ENCODE data around the gene RALGAPA1. TPM values are rescaled to one million over a fixed set of nuclear protein-coding genes. Genes with fewer than 3 reads are reported as not detected.
"Not testable (repeated sequence)": the region's sequence is repeated elsewhere in the genome, so short reads cannot be mapped to it uniquely, and the experiment has no call there.

Gene RALGAPA1
- total RNA-seq (2014; rRNA removed; shearing (Covaris generic)): 44.7 and 52.8 TPM in 2 replicates
- 27.9 and 34.7 TPM in 2 replicates for polyA plus RNA-seq (2014; cell fraction: nucleus; rRNA removed)

DNA sequence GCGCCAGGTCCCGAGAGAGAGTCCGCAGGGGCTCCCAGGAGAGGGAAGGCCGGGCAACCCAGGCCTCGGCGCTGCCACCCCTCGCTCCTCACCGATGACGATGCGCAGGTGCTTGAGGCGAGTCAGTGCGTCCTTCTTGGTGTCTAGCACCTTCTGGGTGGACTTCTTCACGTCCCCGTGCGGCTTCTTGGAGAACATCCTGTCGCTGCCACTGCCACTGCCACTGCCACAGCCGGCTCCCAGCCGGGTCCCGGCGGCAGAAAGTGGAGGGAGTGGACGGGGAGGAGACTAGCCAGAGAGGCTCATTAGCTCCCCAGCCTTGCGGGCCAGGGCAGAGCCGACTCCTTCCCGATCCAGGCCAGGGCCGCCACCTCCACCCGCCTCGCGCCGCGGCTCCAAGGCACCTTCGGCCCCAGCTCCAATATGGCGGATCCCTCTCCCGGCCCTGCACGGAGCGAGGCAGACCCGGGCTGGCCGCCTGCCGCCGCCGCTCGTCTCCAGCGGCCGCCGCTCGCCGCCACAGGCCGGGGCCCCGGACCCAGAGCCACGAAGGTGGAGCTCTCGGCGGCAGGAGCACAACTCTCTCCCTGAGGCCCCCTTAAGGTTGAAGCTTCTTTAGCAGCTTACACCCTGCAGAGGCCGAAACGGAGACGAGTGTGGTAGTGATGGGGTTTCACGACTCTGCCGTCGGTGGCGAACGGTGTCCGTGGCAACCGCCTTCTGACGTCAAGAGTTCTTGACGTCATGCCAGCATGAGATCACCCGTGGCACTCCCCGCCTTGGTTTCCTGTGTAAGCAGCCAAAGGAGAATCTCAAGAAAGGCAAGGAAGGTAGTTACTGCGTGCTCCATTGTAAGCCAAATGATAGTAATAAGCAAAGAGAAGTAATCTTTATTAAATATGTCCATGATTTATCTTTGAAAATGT is at the start of gene RALGAPA1:
RALGAPA1 (minus strand) TSS at position 658 of the 926 bp plus-strand sequence; CDS start at position 198, 460 bp downstream.
- DNase-seq (ENCODE audit: extremely low read depth, low read depth): peak; percentile 97

DNA sequence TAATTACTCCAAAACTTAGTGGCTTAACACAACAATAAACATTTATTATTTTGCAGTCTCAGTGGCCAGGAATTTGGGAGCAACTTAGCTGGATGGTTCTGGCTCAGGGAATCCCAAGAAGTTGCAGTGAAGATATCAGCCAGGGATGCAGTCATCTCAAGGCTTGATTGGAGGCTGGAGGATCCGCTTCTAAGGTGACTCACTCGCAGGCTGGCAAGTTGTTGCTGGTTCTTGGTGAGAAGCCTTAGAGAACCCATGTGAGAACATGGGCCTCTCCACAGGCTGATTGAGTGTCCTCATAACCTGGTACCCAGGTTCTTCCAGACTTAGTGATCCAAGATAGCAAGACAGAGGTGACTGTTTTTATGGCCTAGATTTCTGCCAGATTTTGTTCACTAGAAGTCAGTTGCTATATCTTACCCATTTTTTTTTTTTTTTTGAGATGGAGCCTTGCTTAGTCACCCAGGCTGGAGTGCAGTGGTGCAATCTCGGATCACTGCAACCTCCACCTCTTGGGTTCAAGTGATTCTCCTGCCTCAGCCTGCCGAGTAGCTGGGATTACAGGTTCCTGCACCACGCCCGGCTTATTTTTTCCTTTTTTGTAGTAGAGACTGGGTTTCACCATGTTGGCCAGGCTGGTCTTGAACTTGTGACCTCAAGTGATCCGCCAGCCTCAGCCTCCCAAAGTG is 49.6 kb upstream of the RALGAPA1 start:
- no peak for DNase-seq (ENCODE audit: extremely low read depth, low read depth)

- no peak for DNase-seq (ENCODE audit: extremely low read depth, low read depth)
These were observed 46.9 kb upstream of the RALGAPA1 start for GRCh38 chr14:35855876-35856481.

DNA sequence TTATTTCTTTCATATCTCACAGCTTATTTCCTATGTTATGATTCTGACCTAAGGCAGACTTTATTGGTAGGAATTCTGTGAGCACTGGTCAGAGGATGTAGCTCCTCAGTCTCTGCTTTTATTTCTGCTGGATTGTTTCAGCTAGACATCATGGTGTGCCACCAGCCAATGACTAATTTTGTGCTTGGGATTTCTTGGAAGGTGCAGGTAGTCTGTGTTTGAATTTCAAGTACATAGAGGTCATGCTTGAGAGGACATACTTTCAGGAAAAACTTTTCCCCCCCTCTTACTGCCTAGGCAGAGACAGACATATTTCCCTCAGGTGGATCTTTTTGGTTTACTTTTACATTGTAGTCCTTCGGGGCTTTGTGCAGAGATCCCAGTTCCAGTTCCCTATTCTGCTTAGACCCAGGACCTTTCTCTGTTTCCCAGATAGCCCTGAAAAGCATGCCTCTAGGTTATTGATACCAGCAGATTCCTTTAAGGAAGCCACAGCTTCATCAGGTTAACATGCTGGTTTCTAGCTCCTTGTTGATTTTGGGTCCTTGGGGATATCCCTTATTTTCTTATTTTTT is 45.7 kb upstream of the RALGAPA1 start:
- DNase-seq (ENCODE audit: extremely low read depth, low read depth): no peak

DNA sequence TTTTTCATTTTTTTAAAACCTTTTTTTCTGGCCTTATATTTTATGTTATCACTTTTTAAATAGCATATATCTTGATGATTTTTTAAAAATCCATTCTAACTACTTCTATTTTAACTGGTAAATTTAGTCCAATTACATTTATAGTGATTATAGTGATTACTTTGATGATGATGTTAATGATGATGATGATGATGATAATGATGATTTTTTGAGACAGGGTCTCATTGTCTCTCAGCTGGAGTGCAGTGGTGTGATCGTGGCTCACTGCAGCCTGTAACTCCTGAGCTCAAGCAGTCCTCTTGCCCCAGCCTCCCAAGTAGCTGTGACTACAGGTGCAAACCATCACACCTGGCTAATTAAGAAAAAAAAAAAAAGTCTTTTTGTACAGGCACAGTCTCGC is 44.1 kb upstream of the RALGAPA1 start:
- DNase-seq (ENCODE audit: extremely low read depth, low read depth): no peak

DNA sequence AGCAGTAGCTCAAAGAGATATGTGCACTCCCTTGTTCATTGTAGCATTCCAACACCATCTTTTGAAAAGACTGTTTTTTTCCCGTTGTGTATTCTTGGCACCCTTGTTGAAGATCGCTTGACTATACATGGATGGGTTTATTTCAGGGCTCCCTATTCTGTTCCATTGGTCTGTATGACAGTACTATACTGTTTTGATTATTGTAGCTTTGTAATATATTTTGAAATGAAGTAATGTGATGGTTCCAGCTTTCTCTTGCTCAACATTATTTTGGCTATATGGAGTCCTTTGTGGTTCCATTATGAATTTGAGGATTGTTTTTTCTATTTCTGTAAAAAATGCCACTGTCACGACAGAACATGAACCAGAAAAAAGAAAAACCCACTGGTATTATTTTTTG is 42.7 kb upstream of the RALGAPA1 start:
- no peak for DNase-seq (ENCODE audit: extremely low read depth, low read depth)

DNA sequence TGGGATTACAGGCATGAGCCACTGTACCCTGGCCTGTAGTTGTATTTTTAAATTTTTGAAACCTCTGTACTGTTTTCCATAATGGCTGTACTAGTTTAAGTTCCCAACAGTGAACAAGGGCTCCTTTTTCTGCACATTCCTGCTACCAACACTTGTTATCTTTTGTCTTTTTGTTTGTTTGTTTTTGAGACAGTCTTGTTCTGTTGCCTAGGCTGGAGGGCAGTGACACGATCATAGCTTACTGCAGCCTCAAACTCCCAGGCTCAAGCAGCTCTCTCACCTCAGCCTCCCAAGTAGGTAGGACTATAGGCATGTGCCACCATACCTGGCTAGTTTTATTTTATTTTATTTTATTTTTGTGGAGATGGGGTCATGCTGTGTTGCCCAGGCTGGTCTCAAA is 40.0 kb upstream of the RALGAPA1 start:
- no peak for DNase-seq (ENCODE audit: extremely low read depth, low read depth)

DNA sequence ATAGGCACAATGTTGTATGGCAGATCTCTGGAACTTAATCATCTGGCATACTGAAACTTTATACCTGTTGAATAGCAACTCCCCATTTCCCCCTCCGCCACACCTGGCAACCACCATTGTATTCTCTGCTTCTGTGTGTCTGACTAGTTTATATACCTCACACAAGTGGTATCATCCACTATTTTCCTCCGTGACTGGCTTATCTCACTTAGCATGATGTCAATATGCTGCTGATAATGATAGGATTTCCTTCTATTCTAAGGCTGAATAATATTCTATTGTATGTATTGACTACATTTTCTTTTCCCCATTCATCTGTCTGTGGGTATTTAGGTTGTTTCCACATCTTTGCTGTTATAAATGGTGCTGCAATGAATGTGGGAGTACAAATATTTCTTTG is 38.5 kb upstream of the RALGAPA1 start:
- no peak for DNase-seq (ENCODE audit: extremely low read depth, low read depth)

DNA sequence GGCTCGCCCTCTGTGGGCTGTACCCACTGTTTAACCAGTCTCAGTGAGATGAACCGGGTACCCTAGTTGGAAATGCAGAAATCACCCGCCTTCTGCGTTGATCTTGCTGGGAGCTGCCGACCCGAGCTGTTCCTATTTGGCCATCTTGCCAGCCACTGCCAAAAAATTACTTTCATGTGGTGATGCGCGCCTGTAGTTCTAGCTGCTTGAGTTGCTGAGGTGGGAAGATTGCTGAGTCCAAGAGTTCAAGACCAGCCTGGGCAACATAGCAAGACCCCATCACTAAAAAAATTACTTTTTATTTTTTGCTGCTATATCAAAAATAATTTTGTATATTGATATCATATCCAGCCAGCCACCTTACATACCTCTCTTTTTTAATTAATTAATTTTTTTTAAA is 35.4 kb upstream of the RALGAPA1 start:
- no peak for DNase-seq (ENCODE audit: extremely low read depth, low read depth)

DNA sequence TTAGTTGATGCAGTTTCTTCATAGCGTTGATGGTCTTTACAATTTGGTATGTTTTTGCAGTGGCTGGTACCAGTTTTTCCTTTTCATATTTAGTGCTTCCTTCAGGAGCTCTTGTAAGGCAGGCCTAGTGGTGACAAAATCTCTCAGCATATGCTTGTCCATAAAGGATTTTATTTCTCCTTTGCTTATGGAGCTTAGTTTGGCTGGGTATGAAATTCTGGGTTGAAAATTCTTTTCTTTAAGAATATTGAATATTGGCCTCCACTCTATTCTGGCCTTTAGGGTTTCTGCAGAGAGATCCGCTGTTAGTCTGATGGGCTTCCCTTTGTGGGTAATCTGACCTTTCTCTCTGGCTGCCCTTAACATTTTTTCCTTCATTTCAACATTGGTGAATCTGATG is 33.1 kb upstream of the RALGAPA1 start:
- DNase-seq (ENCODE audit: extremely low read depth, low read depth): not testable (repeated sequence)

GRCh38 chr14:35841704-35842103 is 32.6 kb upstream of the RALGAPA1 start:
- not testable (repeated sequence) for DNase-seq (ENCODE audit: extremely low read depth, low read depth)

GRCh38 chr14:35835208-35835982 is 26.3 kb upstream of the RALGAPA1 start:
- DNase-seq (ENCODE audit: extremely low read depth, low read depth): no peak

GRCh38 chr14:35829449-35829848 is 20.4 kb upstream of the RALGAPA1 start:
- DNase-seq (ENCODE audit: extremely low read depth, low read depth): no peak

- no peak for DNase-seq (ENCODE audit: extremely low read depth, low read depth)
These were observed 18.8 kb upstream of the RALGAPA1 start for GRCh38 chr14:35827678-35828472.

GRCh38 chr14:35826952-35827416 is 17.9 kb upstream of the RALGAPA1 start:
- DNase-seq (ENCODE audit: extremely low read depth, low read depth): no peak

- peak; percentile 98 for DNase-seq (ENCODE audit: extremely low read depth, low read depth)
These were observed 17.3 kb upstream of the RALGAPA1 start, which contains the start of gene BRMS1L for GRCh38 chr14:35826218-35826951. Gene BRMS1L, plus strand, starts transcription at chr14:35826338. Its CDS starts 179 bp downstream, at chr14:35826517.

GRCh38 chr14:35825968-35826217 is 16.8 kb upstream of the RALGAPA1 start:
- DNase-seq (ENCODE audit: extremely low read depth, low read depth): no peak

GRCh38 chr14:35824446-35825165 is 15.5 kb upstream of the RALGAPA1 start:
- not testable (repeated sequence) for DNase-seq (ENCODE audit: extremely low read depth, low read depth)

Measured in NCI-H460 (cell line).